Upper lobe of left lung (tissue), 6 donors: Measurements from ENCODE around the gene STXBP6. TPM values are rescaled to one million over a fixed set of nuclear protein-coding genes. Genes with fewer than 3 reads are reported as not detected.

Experiments
- ATAC-seq, 2 donors: fragments of 200-7000 bp; cut with Tn5 transposase; one replicate each; pipeline ENCODE4 v1.9.1; 2022; ENCODE audit warnings: mild to moderate bottlenecking in 2 of 2, moderate library complexity in 2 of 2; ENCODE audit not compliant: low FRiP score in 2 of 2
- DNase-seq, 2 donors: peaks; one replicate each; pipeline ENCODE4 v3.0.0-alpha.2; 2019 to 2020
- H3K27ac ChIP-seq, 4 donors: fragments of 200-600 bp; sonication (generic); one replicate each; pipeline ENCODE4 v1.5.1; 2016 to 2019
- H3K27me3 ChIP-seq, 4 donors: fragments of 200-600 bp; sonication (generic); one replicate each; pipeline ENCODE4 v1.5.1; 2017 to 2019
- H3K36me3 ChIP-seq, 4 donors: fragments of 200-600 bp; sonication (generic); one replicate each; pipeline ENCODE4 v1.5.1; 2016 to 2019
- H3K4me1 ChIP-seq, 4 donors: fragments of 200-600 bp; sonication (generic); one replicate each; pipeline ENCODE4 v1.5.1; 2018 to 2019
- H3K4me3 ChIP-seq, 4 donors: fragments of 200-600 bp; sonication (generic); one replicate each; pipeline ENCODE4 v1.5.1; 2017 to 2019; ENCODE audit warnings: mild to moderate bottlenecking in 2 of 4, moderate library complexity in 1 of 4
- H3K9me3 ChIP-seq, 4 donors: fragments of 200-600 bp; sonication (generic); one replicate each; pipeline ENCODE4 v1.5.1; 2018 to 2019
- CTCF ChIP-seq, 6 experiments: fragments of 450-650 bp in 4 of 6; fragments of 200-600 bp in 2 of 6; sonication (generic) in 2 of 6; IDR thresholded peaks; one replicate each; pipeline ENCODE4 v1.5.1; 2016 to 2019; ENCODE audit warnings: antibody characterized with exemption in 6 of 6
- EP300 ChIP-seq, 4 donors: sonication (generic); formaldehyde crosslinking; IDR thresholded peaks; one replicate each; pipeline ENCODE4 v1.5.1; 2017; ENCODE audit warnings: antibody characterized with exemption in 4 of 4, control low read depth in 2 of 4
- POLR2A ChIP-seq, 4 donors: fragments of 450-650 bp; IDR thresholded peaks; one replicate each; pipeline ENCODE4 v1.5.1; 2016 to 2017; ENCODE audit warnings: antibody characterized with exemption in 4 of 4, mild to moderate bottlenecking in 2 of 4
- POLR2AphosphoS5 ChIP-seq, 2 donors: sonication (generic); formaldehyde crosslinking; IDR thresholded peaks; one replicate each; pipeline ENCODE4 v1.5.1; 2017; ENCODE audit warnings: antibody characterized with exemption in 2 of 2
- WGBS, 2 donors: methylation state at CpG; one replicate each; pipeline ENCODE4 v1.1.5; 2017 to 2018; 5-methylcytosine and 5-hydroxymethylcytosine counted together
- total RNA-seq, 6 donors: library from RNA; depleted of rRNA in 4 of 6; stranded (reverse); fragments of >200 nt in 4 of 6; gene quantifications; one replicate each; pipeline versions ENCODE4 v1.1.0 to v1.2.1, GENCODE V29; 2016 to 2021
- donor health status: DM: no; HTN: no; CAD: no; lungs with moderate emphysema.
- donor health status: DM: no; HTN: yes; CAD: no; lungs with severe emphysema.

STXBP6 gene
- total RNA-seq, 6 donors from 2014 or later, result 13.6 to 38.3 (median 23.7) TPM

GRCh38 chr14:24801024-24801423 lies 248.9 kb downstream of the STXBP6 start:
- no peaks in the 10 kb centered on the region for H3K9me3 ChIP-seq
- peaks cover 8 to 11% (median 9%) of the 10 kb centered on the region in 4 donors for H3K4me1 ChIP-seq
- 96 to 100% methylated on average over 1 of the region's 1 CpG for WGBS, 2 donors
- H3K27ac ChIP-seq, result no peak overlapping the region
- ATAC-seq, result no peak
- H3K36me3 ChIP-seq, result no peaks in the 10 kb centered on the region
- H3K27me3 ChIP-seq, result no peaks in the 10 kb centered on the region
- H3K4me3 ChIP-seq, result no peak overlapping the region
- no peak for TF ChIP-seq CTCF (IDR thresholded peaks at IDR 0.05)
- no peak for TF ChIP-seq EP300 (IDR thresholded peaks at IDR 0.05)
- TF ChIP-seq POLR2AphosphoS5 (IDR thresholded peaks at IDR 0.05), result no peak
- no peak for TF ChIP-seq POLR2A (IDR thresholded peaks at IDR 0.05)
- DNase-seq, result no peak

- H3K27me3 ChIP-seq, result no peaks in the 10 kb centered on the region
- H3K27ac ChIP-seq, result no peak overlapping the region
- H3K4me1 ChIP-seq, result peaks cover 0 to 1% (median under 1%) of the 10 kb centered on the region in 4 donors
- ATAC-seq (no peak), DNase-seq (no peak)
- no peaks in the 10 kb centered on the region for H3K36me3 ChIP-seq
- no peaks in the 10 kb centered on the region for H3K9me3 ChIP-seq
- no peak overlapping the region for H3K4me3 ChIP-seq
- TF ChIP-seq CTCF (IDR thresholded peaks at IDR 0.05) (no peak), POLR2A (IDR thresholded peaks at IDR 0.05) (no peak), EP300 (IDR thresholded peaks at IDR 0.05) (no peak)
- WGBS, 2 donors, result 71 to 81% methylated on average over 6 of the region's 6 CpGs
Measured at GRCh38 chr14:24798911-24799462, 251.0 kb downstream of the STXBP6 start.

GRCh38 chr14:24795406-24795805 lies 254.5 kb downstream of the STXBP6 start:
- H3K36me3 ChIP-seq, result no peaks in the 10 kb centered on the region
- H3K27ac ChIP-seq, result no peak overlapping the region
- H3K4me1 ChIP-seq, result no peaks in the 10 kb centered on the region
- DNase-seq (no peak), ATAC-seq (no peak)
- H3K27me3 ChIP-seq, result no peaks in the 10 kb centered on the region
- no peak overlapping the region for H3K4me3 ChIP-seq
- TF ChIP-seq EP300 (IDR thresholded peaks at IDR 0.05) (no peak), POLR2AphosphoS5 (IDR thresholded peaks at IDR 0.05) (no peak)
- H3K9me3 ChIP-seq, result no peaks in the 10 kb centered on the region
- WGBS, 2 donors, result 92 to 93% methylated on average over 5 of the region's 5 CpGs

GRCh38 chr14:24794644-24795305 lies 255.2 kb downstream of the STXBP6 start:
- 75 to 92% methylated on average over 10 of the region's 10 CpGs for WGBS, 2 donors
- Histone ChIP-seq H3K27ac (no peak overlapping the region), H3K36me3 (no peaks in the 10 kb centered on the region), H3K9me3 (no peaks in the 10 kb centered on the region), H3K4me3 (no peak overlapping the region), H3K4me1 (no peaks in the 10 kb centered on the region), H3K27me3 (no peaks in the 10 kb centered on the region)
- TF ChIP-seq POLR2AphosphoS5 (IDR thresholded peaks at IDR 0.05), result no peak
- no peak for TF ChIP-seq CTCF (IDR thresholded peaks at IDR 0.05)
- no peak for TF ChIP-seq POLR2A (IDR thresholded peaks at IDR 0.05)
- ATAC-seq, result no peak
- DNase-seq, result no peak

GRCh38 chr14:24790196-24790595 lies 259.8 kb downstream of the STXBP6 start:
- no peak for TF ChIP-seq POLR2A (IDR thresholded peaks at IDR 0.05)
- no peak for TF ChIP-seq EP300 (IDR thresholded peaks at IDR 0.05)
- TF ChIP-seq CTCF (IDR thresholded peaks at IDR 0.05), result no peak
- no peak for TF ChIP-seq POLR2AphosphoS5 (IDR thresholded peaks at IDR 0.05)
- 86 to 90% methylated on average over 3 of the region's 3 CpGs for WGBS, 2 donors
- Histone ChIP-seq H3K4me3 (no peak overlapping the region), H3K4me1 (peaks cover 0 to 7% (median 2%) of the 10 kb centered on the region in 4 donors), H3K9me3 (no peaks in the 10 kb centered on the region), H3K27ac (no peak overlapping the region), H3K36me3 (no peaks in the 10 kb centered on the region), H3K27me3 (no peaks in the 10 kb centered on the region)
- no peak for ATAC-seq
- DNase-seq, result no peak
